Right lobe of liver (tissue), 4 donors: Measurements from ENCODE around the gene CT47C1.

Experiments
- CTCF ChIP-seq, 4 donors: fragments of 200-600 bp in 3 of 4; fragments of 450-650 bp in 1 of 4; IDR thresholded peaks; one replicate each; pipeline versions ENCODE4 v1.5.1 to v1.8.0; 2016 to 2022; ENCODE audit warnings: antibody characterized with exemption in 4 of 4, mild to moderate bottlenecking in 2 of 4
- POLR2A ChIP-seq: fragments of 450-650 bp; IDR thresholded peaks from one replicate; pipeline ENCODE4 v1.6.1; 2017; ENCODE audit warnings: antibody characterized with exemption, mild to moderate bottlenecking
- donor health status: DM: no; HTN: no; CAD: no.
- donor health status: DM: no; HTN: no; CAD: no.
- donor health status: DM: no; HTN: yes; CAD: no.

GRCh38 chrX:119075270-119076025 is 2.7 kb downstream of the CT47C1 start:
- no peak for TF ChIP-seq CTCF (IDR thresholded peaks at IDR 0.05)
- TF ChIP-seq POLR2A = no peak
